Karpas-422 (cell line): ENCODE data around the gene RGS18. TPM values are rescaled to one million over a fixed set of nuclear protein-coding genes. Genes with fewer than 3 reads are reported as not detected.

ENCODE experiments used
- DNase-seq: peaks from one replicate; pipeline ENCODE4 v3.0.0-alpha.2; 2015
- H2AFZ ChIP-seq: fragments of 200-600 bp; sonication (generic); 2 replicates; pipeline ENCODE4 v1.6.1; 2014; ENCODE audit warnings: antibody characterized with exemption, low read length, mixed read lengths
- H3K27ac ChIP-seq: fragments of 200-600 bp; sonication (generic); 2 replicates; pipeline ENCODE4 v1.5.1; 2014; ENCODE audit warnings: mild to moderate bottlenecking, low read length, moderate library complexity
- H3K27me3 ChIP-seq: fragments of 200-600 bp; sonication (generic); 2 replicates; pipeline ENCODE4 v1.6.1; 2014; ENCODE audit warnings: low read length, mixed read lengths
- H3K36me3 ChIP-seq: fragments of 200-600 bp; sonication (generic); 2 replicates; pipeline ENCODE4 v1.6.1; 2014; ENCODE audit warnings: low read length, mixed read lengths; ENCODE audit not compliant: insufficient read depth
- H3K4me1 ChIP-seq: fragments of 200-600 bp; sonication (generic); 2 replicates; pipeline ENCODE4 v1.6.1; 2014; ENCODE audit warnings: mild to moderate bottlenecking, low read length, mixed read lengths
- H3K4me2 ChIP-seq: fragments of 200-600 bp; sonication (generic); 2 replicates; pipeline ENCODE4 v1.6.1; 2014; ENCODE audit warnings: low read length, low read depth, mild to moderate bottlenecking; ENCODE audit not compliant: poor library complexity, severe bottlenecking
- H3K4me3 ChIP-seq: fragments of 200-600 bp; sonication (generic); 2 replicates; pipeline ENCODE4 v1.5.1; 2014; ENCODE audit warnings: mild to moderate bottlenecking, antibody characterized with exemption, low read length, mixed read lengths
- H3K79me2 ChIP-seq: fragments of 200-600 bp; sonication (generic); 2 replicates; pipeline ENCODE4 v1.6.1; 2014; ENCODE audit warnings: mild to moderate bottlenecking, low read length, mixed read lengths
- H3K9ac ChIP-seq: fragments of 200-600 bp; sonication (generic); 2 replicates; pipeline ENCODE4 v1.6.0; 2014; ENCODE audit warnings: low read length
- H3K9me2 ChIP-seq: fragments of 200-600 bp; sonication (generic), shearing (Covaris generic); replicated peaks from 2 replicates; pipeline ENCODE4 v1.6.0; 2014; ENCODE audit warnings: mild to moderate bottlenecking, low read length, moderate library complexity; ENCODE audit not compliant: insufficient read depth
- H3K9me3 ChIP-seq: fragments of 300-700, 200-600 bp; sonication (generic); 2 replicates; pipeline ENCODE4 v1.6.1; 2014; ENCODE audit warnings: low read length, mixed read lengths
- H4K20me1 ChIP-seq: fragments of 200-600 bp; sonication (generic); 2 replicates; pipeline ENCODE4 v1.6.1; 2014; ENCODE audit warnings: mild to moderate bottlenecking, antibody characterized with exemption, low read length, low read depth; ENCODE audit not compliant: insufficient read depth
- total RNA-seq: library from RNA; depleted of rRNA; stranded (reverse); fragments of >200 nt; shearing (Covaris generic); gene quantifications from 2 replicates; pipeline ENCODE4 v1.2.3, GENCODE V29; 2014; ENCODE audit warnings: low replicate concordance

RGS18 gene
- total RNA-seq, 1 experiment from 2014 or later = 47.3 TPM

DNA sequence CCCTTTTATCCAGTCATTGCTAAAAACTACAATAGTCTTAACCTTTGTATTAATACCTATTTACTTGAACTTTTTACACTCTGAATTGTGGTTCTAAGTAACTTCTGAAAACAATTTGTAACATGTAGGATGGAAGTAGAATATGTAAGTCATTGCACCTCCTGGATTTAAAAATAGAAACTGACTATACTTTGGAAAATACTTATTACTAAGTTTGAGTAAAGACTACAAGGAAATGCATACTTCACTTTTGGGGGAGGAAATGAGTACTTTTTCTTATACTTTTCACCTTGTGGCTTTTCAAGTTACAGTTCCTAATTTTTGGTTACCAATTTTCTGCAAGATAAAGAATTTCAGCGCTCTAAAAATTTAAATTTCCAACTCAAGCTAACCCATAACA is 8.7 kb downstream of the RGS18 start:
- H3K79me2 ChIP-seq = peaks cover 6% of the 10 kb centered on the region; the same call in 1 of the 2 replicates
- peak overlapping the region; percentile 81 for H3K4me2 ChIP-seq
- H3K4me3 ChIP-seq = peak overlapping the region; percentile 2; the same call in 1 of the 2 replicates
- H3K36me3 ChIP-seq = 0 out of 2 replicates have a peak, but pooled peaks cover 3% of the 10 kb centered on the region
- no peaks in the 10 kb centered on the region for H3K27me3 ChIP-seq
- H3K4me1 ChIP-seq = peaks cover 75% of the 10 kb centered on the region
- H3K9ac ChIP-seq = peak overlapping the region; percentile 59; the same call in 1 of the 2 replicates
- H3K9me2 ChIP-seq = no peaks in the 10 kb centered on the region
- no peaks in the 10 kb centered on the region for H3K9me3 ChIP-seq
- peak overlapping the region; percentile 96 for H3K27ac ChIP-seq
- H4K20me1 ChIP-seq = no peaks in the 10 kb centered on the region
- no peak for DNase-seq
- H2AFZ ChIP-seq = no peak overlapping the region

DNA sequence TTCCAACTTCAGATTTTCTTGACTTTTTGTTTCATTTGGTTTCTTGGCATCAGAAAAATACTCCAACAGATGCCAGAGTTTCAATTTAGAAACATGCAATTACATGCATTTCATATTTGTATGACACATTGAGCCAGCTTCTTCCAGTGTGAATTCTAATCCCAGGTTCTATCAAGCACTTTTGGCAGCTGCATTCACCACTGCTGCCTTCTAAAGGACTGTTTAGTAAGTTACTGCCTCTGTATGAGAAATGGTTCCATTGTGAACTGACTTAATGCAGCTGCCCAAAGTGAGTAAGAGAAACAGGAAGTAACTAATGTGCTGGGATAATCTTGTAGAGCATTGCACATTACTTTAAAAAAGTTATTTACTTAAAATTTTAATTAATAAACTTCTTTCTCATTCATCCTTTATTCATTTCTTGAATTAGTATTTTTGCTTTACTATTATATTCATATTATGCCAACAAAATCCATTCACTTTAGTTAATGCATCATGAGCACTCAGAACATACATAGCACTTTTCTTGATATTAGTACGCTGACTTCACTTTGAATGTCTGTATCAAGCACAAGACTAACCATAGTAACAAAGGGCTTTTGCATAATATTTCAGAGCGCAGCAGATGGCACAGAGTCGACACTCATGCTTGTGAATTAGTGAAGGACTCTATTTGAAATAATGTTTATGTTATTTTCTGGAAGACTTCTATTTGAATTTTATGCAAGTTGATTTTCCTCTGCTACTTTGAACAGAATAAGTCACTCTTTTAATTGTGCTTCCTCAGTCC is 9.8 kb downstream of the RGS18 start:
- Histone ChIP-seq H3K4me3 (peak overlapping the region; percentile 50), H3K4me2 (peak overlapping the region; percentile 81)

GRCh38 chr1:192168964-192169363 is 10.7 kb downstream of the RGS18 start:
- H3K4me1 ChIP-seq = peaks cover 61% of the 10 kb centered on the region
- H3K27me3 ChIP-seq = no peaks in the 10 kb centered on the region
- peak overlapping the region; percentile 24; the same call in 1 of the 2 replicates for H2AFZ ChIP-seq
- H3K4me2 ChIP-seq = peak overlapping the region; percentile 81
- no peak for DNase-seq
- no peaks in the 10 kb centered on the region for H3K9me2 ChIP-seq
- peak overlapping the region; percentile 96 for H3K27ac ChIP-seq
- no peaks in the 10 kb centered on the region for H4K20me1 ChIP-seq
- no peaks in the 10 kb centered on the region for H3K9me3 ChIP-seq
- H3K79me2 ChIP-seq = no peaks in the 10 kb centered on the region
- 0 out of 2 replicates have a peak, but pooled peaks cover 2% of the 10 kb centered on the region for H3K36me3 ChIP-seq
- peak overlapping the region; percentile 50 for H3K4me3 ChIP-seq
- H3K9ac ChIP-seq = peak overlapping the region; percentile 64

More for the DNA sequence above, 9.8 kb downstream of the RGS18 start:
- Histone ChIP-seq H2AFZ (peak overlapping the region; percentile 24), H3K79me2 (no peaks in the 10 kb centered on the region), H3K36me3 (0 out of 2 replicates have a peak, but pooled peaks cover 3% of the 10 kb centered on the region), H4K20me1 (no peaks in the 10 kb centered on the region), H3K9me2 (no peaks in the 10 kb centered on the region), H3K27ac (peak overlapping the region; percentile 96), H3K4me1 (peaks cover 65% of the 10 kb centered on the region), H3K27me3 (no peaks in the 10 kb centered on the region), H3K9ac (peak overlapping the region; percentile 64), H3K9me3 (no peaks in the 10 kb centered on the region)
- peak; percentile 94 for DNase-seq

- Histone ChIP-seq H3K9ac (peak overlapping the region; percentile 64), H3K27me3 (no peaks in the 10 kb centered on the region), H3K4me2 (peak overlapping the region; percentile 81), H3K9me2 (no peaks in the 10 kb centered on the region), H3K79me2 (no peaks in the 10 kb centered on the region), H3K36me3 (no peaks in the 10 kb centered on the region), H3K4me1 (peaks cover 62% of the 10 kb centered on the region), H3K27ac (peak overlapping the region; percentile 96), H3K4me3 (0 out of 2 replicates have a peak overlapping the region, but pooled peaks have one; percentile 21), H2AFZ (peak overlapping the region; percentile 16), H3K9me3 (no peaks in the 10 kb centered on the region), H4K20me1 (no peaks in the 10 kb centered on the region)
- DNase-seq = peak; percentile 72
These were observed 12.1 kb downstream of the RGS18 start for GRCh38 chr1:192170196-192170984.

GRCh38 chr1:192171123-192171522 is 12.9 kb downstream of the RGS18 start:
- H3K36me3 ChIP-seq = no peaks in the 10 kb centered on the region
- H3K27me3 ChIP-seq = no peaks in the 10 kb centered on the region
- H3K9me2 ChIP-seq = no peaks in the 10 kb centered on the region
- no peaks in the 10 kb centered on the region for H4K20me1 ChIP-seq
- no peak overlapping the region for H3K9ac ChIP-seq
- H3K27ac ChIP-seq = peak overlapping the region; percentile 96
- no peaks in the 10 kb centered on the region for H3K9me3 ChIP-seq
- no peaks in the 10 kb centered on the region for H3K79me2 ChIP-seq
- H2AFZ ChIP-seq = peak overlapping the region; percentile 16
- no peak overlapping the region for H3K4me3 ChIP-seq
- H3K4me2 ChIP-seq = peak overlapping the region; percentile 81
- no peak for DNase-seq
- peaks cover 66% of the 10 kb centered on the region for H3K4me1 ChIP-seq

DNA sequence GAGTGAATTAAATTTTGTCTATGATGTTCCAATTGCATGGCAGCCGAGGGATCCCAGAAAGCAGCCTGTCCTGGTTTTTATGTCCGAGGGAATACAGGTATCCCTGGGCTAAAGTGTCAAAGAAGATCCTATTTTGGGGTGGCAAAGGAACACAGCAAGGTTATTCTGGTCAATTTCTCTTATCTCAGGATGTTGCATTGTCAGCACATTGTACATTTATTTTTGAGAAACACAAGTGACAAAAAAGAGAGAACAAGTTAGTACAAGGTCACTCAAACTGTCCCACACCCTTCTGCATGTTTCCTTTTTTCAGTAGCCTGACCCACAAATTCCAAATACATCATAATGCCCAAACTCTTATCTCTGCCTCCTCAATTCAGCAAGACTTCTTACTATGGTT is 17.7 kb downstream of the RGS18 start:
- no peaks in the 10 kb centered on the region for H3K9me2 ChIP-seq
- no peaks in the 10 kb centered on the region for H3K9me3 ChIP-seq
- no peaks in the 10 kb centered on the region for H3K27me3 ChIP-seq
- no peak for DNase-seq
- H3K4me3 ChIP-seq = no peak overlapping the region
- H2AFZ ChIP-seq = peak overlapping the region; percentile 55; the same call in 1 of the 2 replicates
- no peak overlapping the region for H3K27ac ChIP-seq
- H3K4me1 ChIP-seq = peaks cover 18% of the 10 kb centered on the region
- no peaks in the 10 kb centered on the region for H3K36me3 ChIP-seq
- H4K20me1 ChIP-seq = no peaks in the 10 kb centered on the region
- no peaks in the 10 kb centered on the region for H3K79me2 ChIP-seq
- no peak overlapping the region for H3K4me2 ChIP-seq
- H3K9ac ChIP-seq = no peak overlapping the region

DNA sequence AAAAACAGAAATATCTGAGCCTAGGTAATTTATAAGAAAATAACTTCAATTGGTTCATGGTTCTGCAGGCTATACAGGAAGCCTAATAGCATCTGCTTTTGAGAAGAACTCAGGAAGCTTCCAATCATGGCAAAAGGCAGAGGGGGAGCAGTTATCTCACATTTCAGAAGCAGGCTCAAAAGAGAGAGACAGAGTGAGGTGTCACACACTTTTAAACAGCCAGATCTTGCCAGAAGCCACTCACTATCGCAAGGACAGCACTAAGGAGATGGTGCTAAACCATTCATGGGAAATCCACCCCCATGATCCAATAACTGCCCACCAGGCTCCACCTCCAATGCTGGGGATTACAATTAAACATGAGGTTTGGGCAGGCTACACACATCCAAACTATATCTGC is 25.5 kb downstream of the RGS18 start:
- H3K36me3 ChIP-seq = no peaks in the 10 kb centered on the region
- no peak overlapping the region for H3K9ac ChIP-seq
- no peaks in the 10 kb centered on the region for H3K9me2 ChIP-seq
- no peak for DNase-seq
- no peak overlapping the region for H3K4me2 ChIP-seq
- H3K27ac ChIP-seq = no peak overlapping the region
- H3K79me2 ChIP-seq = no peaks in the 10 kb centered on the region
- H3K27me3 ChIP-seq = no peaks in the 10 kb centered on the region
- no peaks in the 10 kb centered on the region for H4K20me1 ChIP-seq
- H3K4me1 ChIP-seq = peaks cover 26% of the 10 kb centered on the region
- H2AFZ ChIP-seq = no peak overlapping the region
- H3K9me3 ChIP-seq = no peaks in the 10 kb centered on the region
- H3K4me3 ChIP-seq = no peak overlapping the region

DNA sequence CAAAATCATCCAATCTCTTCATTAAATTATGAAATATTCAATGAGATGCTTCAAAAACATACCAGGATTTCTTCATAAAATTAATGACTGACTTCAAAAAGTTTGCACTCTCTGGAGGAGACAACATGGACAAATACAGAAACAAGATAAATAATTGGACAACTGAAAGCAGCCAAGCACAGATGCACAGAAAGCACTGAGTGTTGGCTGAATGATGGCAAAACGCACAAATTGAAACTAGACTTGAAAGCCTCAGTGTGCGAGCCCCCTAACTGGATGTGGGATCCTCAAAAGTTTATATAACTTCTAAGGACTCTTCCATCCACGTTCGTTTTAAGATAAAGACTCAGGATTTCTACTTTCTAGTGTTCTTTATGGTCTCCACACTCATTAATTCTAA is 27.9 kb downstream of the RGS18 start:
- H3K9me2 ChIP-seq = no peaks in the 10 kb centered on the region
- no peak for DNase-seq
- peaks cover 26% of the 10 kb centered on the region for H3K4me1 ChIP-seq
- no peaks in the 10 kb centered on the region for H3K79me2 ChIP-seq
- H4K20me1 ChIP-seq = no peaks in the 10 kb centered on the region
- 0 out of 2 replicates have a peak overlapping the region, but pooled peaks have one; percentile 2 for H3K9ac ChIP-seq
- no peaks in the 10 kb centered on the region for H3K9me3 ChIP-seq
- peak overlapping the region; percentile 64 for H2AFZ ChIP-seq
- H3K36me3 ChIP-seq = no peaks in the 10 kb centered on the region
- H3K4me2 ChIP-seq = peak overlapping the region; percentile 34
- no peaks in the 10 kb centered on the region for H3K27me3 ChIP-seq
- no peak overlapping the region for H3K27ac ChIP-seq
- no peak overlapping the region for H3K4me3 ChIP-seq
